Activated T-helper 17 cell treated with anti-CD3 and anti-CD28 coated beads, Interleukin-2, amount 50 U/mL, for 72 hours (primary cell): Measurements from ENCODE around the gene KCP. TPM values are rescaled to one million over a fixed set of nuclear protein-coding genes. Genes with fewer than 3 reads are reported as not detected.

Experiments
- ATAC-seq: fragments of 150-1000 bp; cut with Tn5 transposase; replicated peaks from 2 replicates; pipeline ENCODE4 v1.10.0; 2021; ENCODE audit warnings: mild to moderate bottlenecking, moderate library complexity
- H3K27ac Mint-ChIP-seq: one replicate; pipeline ENCODE4 v1.8.0; 2022; ENCODE audit warnings: mixed read lengths
- H3K27me3 Mint-ChIP-seq: one replicate; pipeline ENCODE4 v1.8.0; 2022; ENCODE audit warnings: mixed read lengths
- H3K36me3 Mint-ChIP-seq: one replicate; pipeline ENCODE4 v1.8.0; 2022; ENCODE audit warnings: low read depth, mild to moderate bottlenecking, mixed read lengths
- H3K4me1 Mint-ChIP-seq: one replicate; pipeline ENCODE4 v1.8.0; 2022; ENCODE audit warnings: mixed read lengths
- H3K4me3 Mint-ChIP-seq: one replicate; pipeline ENCODE4 v1.8.0; 2022; ENCODE audit warnings: mild to moderate bottlenecking, mixed read lengths
- H3K9me3 Mint-ChIP-seq: one replicate; pipeline ENCODE4 v1.8.0; 2022; ENCODE audit warnings: mixed read lengths
- total RNA-seq, 2 donors: library from RNA; stranded (reverse); gene quantifications; one replicate each; pipeline ENCODE4 v1.2.3, GENCODE V29; 2022

KCP gene
- total RNA-seq, 2 donors from 2014 or later: 0.09 to 1.0 TPM

GRCh38 chr7:128830231-128831177 lies 80.0 kb downstream of the KCP start, which contains the start of gene FLNC:
TSS of gene FLNC (plus strand) at chr7:128830406. CDS start at chr7:128830638, 232 bp downstream.
- peaks cover 24% of the 10 kb centered on the region for H3K27me3 Mint-ChIP-seq
- H3K4me1 Mint-ChIP-seq: no peaks in the 10 kb centered on the region
- H3K36me3 Mint-ChIP-seq: no peaks in the 10 kb centered on the region
- H3K27ac Mint-ChIP-seq: no peak within 1 kb of the TSS
- no peaks in the 10 kb centered on the region for H3K9me3 Mint-ChIP-seq
- peak within 1 kb of the TSS; percentile 64 for H3K4me3 Mint-ChIP-seq
- ATAC-seq: peak; percentile 65

- no peak overlapping the region for H3K27ac Mint-ChIP-seq
- H3K36me3 Mint-ChIP-seq: no peaks in the 10 kb centered on the region
Measured at GRCh38 chr7:128829391-128830166, 80.9 kb downstream of the KCP start.

GRCh38 chr7:128827971-128828711 lies 82.4 kb downstream of the KCP start:
- Mint-ChIP-seq H3K9me3 (no peaks in the 10 kb centered on the region), H3K36me3 (no peaks in the 10 kb centered on the region), H3K27me3 (peaks cover 24% of the 10 kb centered on the region), H3K4me1 (no peaks in the 10 kb centered on the region), H3K4me3 (no peak overlapping the region), H3K27ac (no peak overlapping the region)
- ATAC-seq: no peak

More at GRCh38 chr7:128829391-128830166, 80.9 kb downstream of the KCP start:
- Mint-ChIP-seq H3K27me3 (peaks cover 24% of the 10 kb centered on the region), H3K9me3 (no peaks in the 10 kb centered on the region), H3K4me1 (no peaks in the 10 kb centered on the region), H3K4me3 (no peak overlapping the region)
- no peak for ATAC-seq

GRCh38 chr7:128827248-128827958 lies 83.1 kb downstream of the KCP start:
- H3K9me3 Mint-ChIP-seq: no peaks in the 10 kb centered on the region
- no peaks in the 10 kb centered on the region for H3K36me3 Mint-ChIP-seq
- no peaks in the 10 kb centered on the region for H3K4me1 Mint-ChIP-seq
- H3K27ac Mint-ChIP-seq: no peak overlapping the region
- peaks cover 24% of the 10 kb centered on the region for H3K27me3 Mint-ChIP-seq
- ATAC-seq: no peak
- H3K4me3 Mint-ChIP-seq: no peak overlapping the region

GRCh38 chr7:128826916-128827247 lies 83.6 kb downstream of the KCP start:
- Mint-ChIP-seq H3K27ac (no peak overlapping the region), H3K4me3 (no peak overlapping the region), H3K36me3 (no peaks in the 10 kb centered on the region), H3K4me1 (no peaks in the 10 kb centered on the region), H3K9me3 (no peaks in the 10 kb centered on the region), H3K27me3 (peaks cover 24% of the 10 kb centered on the region)
- ATAC-seq: no peak

Other genes with a start within 250 kb of the KCP start
- gene GARIN1A, start 238.4 kb downstream of the KCP start, total RNA-seq: 1 to 10 TPM; 1.8 TPM
- 10 to 100 TPM; 27.5 to 41.7 TPM for gene CALU, start 171.3 kb downstream of the KCP start, total RNA-seq
- gene OPN1SW, start 134.9 kb downstream of the KCP start, total RNA-seq: not detected
- 10 to 100 TPM; 11.7 to 15.4 TPM for gene CCDC136, start 118.7 kb downstream of the KCP start, total RNA-seq
- gene FLNC, start 80.3 kb downstream of the KCP start, total RNA-seq: under 1 TPM; 0.02 to 0.05 TPM
- gene ATP6V1F, start 47.9 kb downstream of the KCP start, total RNA-seq: 100 to 1,000 TPM in 1 of 2 donors, 10 to 100 TPM in 1; 69.9 to 127 TPM
- 10 to 100 TPM; 22.5 to 25.4 TPM for gene IRF5, start 27.2 kb upstream of the KCP start, total RNA-seq
- gene TNPO3, start 144.4 kb upstream of the KCP start, total RNA-seq: 10 to 100 TPM; 45.8 to 62.6 TPM
- 1 to 10 TPM in 1 of 2 donors, under 1 TPM in 1; 0.67 to 2.6 TPM for gene TSPAN33, start 234.0 kb upstream of the KCP start, total RNA-seq